Measurements from ENCODE around the gene PDE4B. TPM values are rescaled to one million over a fixed set of nuclear protein-coding genes. Genes with fewer than 3 reads are reported as not detected.

The PDE4B gene
- total RNA-seq, 2 donors from 2014 or later = 23.6 to 53.9 TPM

DNA sequence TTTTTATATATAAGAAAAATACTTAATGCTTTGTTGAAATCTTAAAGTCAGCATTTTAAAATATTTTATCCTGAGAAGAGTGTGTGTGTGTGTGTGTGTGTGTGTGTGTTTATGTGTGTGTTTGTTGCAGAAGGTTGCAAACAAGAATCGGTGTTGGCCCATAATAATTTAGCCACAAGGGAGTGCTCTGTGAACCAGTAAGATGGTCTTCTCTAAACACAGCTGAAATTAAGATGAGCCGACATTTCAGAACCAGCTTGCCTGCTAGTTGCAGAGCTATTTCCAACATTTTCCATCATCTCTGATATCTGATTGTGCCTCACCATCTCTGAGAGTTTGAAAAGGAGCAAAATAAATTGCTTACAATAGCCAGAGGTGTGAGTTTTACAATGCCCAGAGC is 582.4 kb downstream of the PDE4B start:
- no peaks in the 10 kb centered on the region for H3K9me3 Mint-ChIP-seq
- DNase-seq (no peak), ATAC-seq (replicated peaks in 1 of 2) (no peak)
- H3K4me3 Mint-ChIP-seq = peak overlapping the region; percentile 64 to 83
- H3K27ac Mint-ChIP-seq = peak overlapping the region; percentile 90
- H3K4me1 Mint-ChIP-seq (ENCODE audit: low read depth) = peaks cover 90% of the 10 kb centered on the region
- peaks cover 17 to 19% of the 10 kb centered on the region in 2 donors for H3K36me3 Mint-ChIP-seq (ENCODE audit: insufficient read depth in 2 of 2)
- H3K27me3 Mint-ChIP-seq (ENCODE audit: low read depth) = no peaks in the 10 kb centered on the region

DNA sequence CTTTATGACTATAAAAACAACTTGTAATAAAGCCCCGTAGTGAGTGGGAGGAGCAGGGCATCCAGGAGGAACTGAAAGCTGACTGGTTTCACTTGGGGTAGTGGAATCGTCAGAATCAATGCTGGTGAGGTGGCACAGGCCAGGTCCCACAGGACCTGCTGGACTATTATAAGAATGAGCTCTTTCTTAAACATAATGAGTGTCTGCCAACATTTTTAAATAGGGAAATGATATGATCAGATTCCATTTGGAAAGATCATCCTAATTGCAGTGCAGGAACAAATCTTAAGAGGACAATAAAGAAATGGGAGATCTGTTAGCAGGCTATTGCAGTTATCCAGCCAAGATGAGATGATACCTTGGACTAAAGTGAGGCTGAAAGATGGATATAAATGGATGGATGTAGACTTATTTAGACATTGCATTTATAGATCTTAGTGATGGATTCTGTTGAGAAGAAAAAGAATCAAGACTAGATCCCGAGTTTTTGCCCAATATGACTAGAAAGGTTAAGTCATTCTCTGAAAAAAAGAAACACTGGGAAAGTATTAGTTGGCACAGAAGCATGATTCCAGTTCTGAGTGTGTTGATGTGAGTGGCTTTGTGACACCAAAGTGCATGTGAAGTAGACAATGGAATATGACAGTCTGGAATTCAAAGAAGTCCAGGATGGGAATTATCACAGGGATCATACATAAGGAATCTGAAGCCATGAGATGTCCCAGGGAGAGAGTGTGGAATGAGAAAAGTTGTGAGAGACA is 587.9 kb downstream of the PDE4B start:
- H3K27me3 Mint-ChIP-seq (ENCODE audit: low read depth) = no peaks in the 10 kb centered on the region
- DNase-seq = peak; percentile 46 to 52
- H3K27ac Mint-ChIP-seq = peak overlapping the region; percentile 47
- H3K9me3 Mint-ChIP-seq = peaks cover 6 to 7% of the 10 kb centered on the region in 2 donors
- H3K4me1 Mint-ChIP-seq (ENCODE audit: low read depth) = peaks cover 68% of the 10 kb centered on the region
- peaks cover 12 to 16% of the 10 kb centered on the region in 2 donors for H3K36me3 Mint-ChIP-seq (ENCODE audit: insufficient read depth in 2 of 2)
- H3K4me3 Mint-ChIP-seq = peak overlapping the region; percentile 42 to 51
- ATAC-seq (replicated peaks in 1 of 2) = peak; percentile 79 to 80

DNA sequence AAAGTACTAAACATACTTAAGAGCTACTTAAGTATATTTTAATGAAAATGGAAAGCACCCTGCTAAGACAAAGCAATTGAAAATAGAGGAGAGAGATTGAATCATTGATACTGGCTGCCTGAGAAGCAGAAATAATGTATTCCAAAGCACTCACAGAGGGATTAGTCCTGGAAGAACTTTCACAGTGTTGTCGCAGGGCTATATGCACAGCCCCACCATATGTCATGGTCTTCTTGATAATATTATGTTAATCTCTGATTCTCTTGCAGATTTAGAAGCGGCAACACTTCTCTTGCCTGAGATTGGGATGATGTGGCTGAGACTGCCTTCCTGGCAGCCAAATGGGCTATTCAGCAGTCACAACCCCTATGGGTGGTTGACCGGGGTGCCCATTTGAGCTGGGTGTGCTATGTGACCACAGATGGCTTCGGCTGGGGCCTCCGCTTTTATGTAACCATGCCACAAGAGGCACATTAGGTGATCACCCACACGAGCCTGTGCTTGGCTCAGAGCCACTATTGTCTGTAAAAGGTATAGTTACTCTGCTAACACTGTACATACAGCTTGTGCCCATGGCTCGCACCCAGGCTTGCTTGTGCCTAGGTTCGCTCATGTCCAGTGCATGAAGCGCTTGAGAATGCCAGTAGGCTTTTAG is 589.1 kb downstream of the PDE4B start:
- Mint-ChIP-seq H3K9me3 (peaks cover 7 to 11% of the 10 kb centered on the region in 2 donors), H3K4me3 (no peak overlapping the region), H3K27me3 (ENCODE audit: low read depth) (no peaks in the 10 kb centered on the region), H3K4me1 (ENCODE audit: low read depth) (peaks cover 57% of the 10 kb centered on the region), H3K27ac (peak overlapping the region; percentile 33), H3K36me3 (ENCODE audit: insufficient read depth in 2 of 2) (peaks cover 19 to 21% of the 10 kb centered on the region in 2 donors)
- ATAC-seq (replicated peaks in 1 of 2) (no peak), DNase-seq (no peak)

DNA sequence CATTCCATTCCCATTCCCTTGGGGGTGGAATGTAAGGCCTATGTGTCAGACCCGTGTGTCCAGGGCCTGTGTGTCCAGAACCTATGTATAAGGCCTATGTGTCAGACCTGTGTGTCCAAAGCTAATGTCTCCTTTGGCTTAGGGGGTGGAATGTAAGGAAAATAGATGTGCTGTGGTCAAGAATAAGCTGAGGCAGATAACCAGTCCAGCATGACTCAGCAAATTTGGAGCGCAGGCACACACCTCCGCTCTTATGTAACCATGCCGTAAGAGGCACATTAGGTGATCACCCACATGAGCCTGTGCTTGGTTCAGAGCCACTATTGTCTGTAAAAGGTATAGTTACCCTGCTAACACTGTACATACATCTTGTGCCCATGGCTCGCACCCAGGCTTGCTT is 590.5 kb downstream of the PDE4B start:
- DNase-seq = no peak
- ATAC-seq (replicated peaks in 1 of 2) = no peak
- Mint-ChIP-seq H3K27ac (no peak overlapping the region), H3K4me3 (no peak overlapping the region), H3K4me1 (ENCODE audit: low read depth) (peaks cover 47% of the 10 kb centered on the region), H3K36me3 (ENCODE audit: insufficient read depth in 2 of 2) (peaks cover 20 to 29% of the 10 kb centered on the region in 2 donors), H3K9me3 (peaks cover 7 to 11% of the 10 kb centered on the region in 2 donors), H3K27me3 (ENCODE audit: low read depth) (no peaks in the 10 kb centered on the region)

DNA sequence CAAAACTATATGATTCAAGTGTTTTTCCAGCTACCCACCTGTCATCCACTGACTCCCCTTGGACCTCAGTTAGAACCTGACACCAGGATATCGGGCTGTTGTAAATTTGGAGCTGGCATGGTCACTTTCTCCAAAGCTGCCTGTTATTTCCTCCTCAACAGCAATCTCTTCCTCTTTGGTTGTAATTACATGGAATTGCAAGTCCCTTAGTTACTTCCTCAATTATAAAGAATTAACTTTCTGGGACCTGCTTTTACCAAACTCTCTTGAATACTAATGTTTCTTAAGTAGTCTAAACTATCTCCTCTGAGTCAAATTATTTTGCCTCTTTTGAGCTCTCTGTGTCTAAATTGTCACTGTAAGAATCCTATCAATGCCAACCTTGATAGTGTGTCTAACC is 590.9 kb downstream of the PDE4B start:
- ATAC-seq (replicated peaks in 1 of 2) (no peak), DNase-seq (no peak)
- H3K4me1 Mint-ChIP-seq (ENCODE audit: low read depth) = peaks cover 47% of the 10 kb centered on the region
- H3K9me3 Mint-ChIP-seq = peaks cover 7 to 11% of the 10 kb centered on the region in 2 donors
- peaks cover 22 to 29% of the 10 kb centered on the region in 2 donors for H3K36me3 Mint-ChIP-seq (ENCODE audit: insufficient read depth in 2 of 2)
- no peaks in the 10 kb centered on the region for H3K27me3 Mint-ChIP-seq (ENCODE audit: low read depth)
- H3K27ac Mint-ChIP-seq = no peak overlapping the region
- no peak overlapping the region for H3K4me3 Mint-ChIP-seq

DNA sequence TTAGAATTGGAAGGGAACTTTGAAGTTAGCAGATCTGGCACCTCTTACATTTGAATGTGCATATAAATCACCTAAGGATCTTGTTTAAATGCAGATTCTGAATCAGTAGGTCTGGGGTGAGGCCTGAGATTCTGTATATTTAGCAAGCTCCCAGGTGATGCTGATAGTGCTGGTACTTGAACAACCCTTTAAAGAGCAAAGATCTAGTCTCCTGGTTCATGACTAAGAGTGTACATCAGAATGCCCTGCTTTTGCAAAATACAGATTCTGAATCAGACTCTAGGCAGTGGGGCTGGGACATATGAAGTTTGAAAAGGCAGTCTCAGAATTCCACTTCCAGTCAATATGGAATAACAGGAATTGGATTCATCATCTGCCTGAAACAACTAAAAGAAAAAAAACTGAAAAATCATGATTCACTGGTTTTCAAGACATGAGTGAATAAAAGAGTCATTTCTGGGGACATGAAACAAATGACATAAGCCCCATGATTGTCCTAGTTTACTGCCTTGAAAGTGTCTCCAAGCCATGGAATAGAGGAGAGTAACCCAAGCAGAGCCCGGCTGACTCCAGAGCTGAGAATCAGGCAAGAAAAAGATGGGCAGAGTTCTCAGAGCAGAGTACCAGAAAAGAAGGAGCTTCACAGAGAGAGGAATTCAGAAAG is 591.7 kb downstream of the PDE4B start:
- peak overlapping the region in 1 of 2 donors; percentile 5 for H3K4me3 Mint-ChIP-seq
- DNase-seq (no peak), ATAC-seq (replicated peaks in 1 of 2) (peak in 1 of 2 donors; percentile 47)
- H3K36me3 Mint-ChIP-seq (ENCODE audit: insufficient read depth in 2 of 2) = peaks cover 22 to 29% of the 10 kb centered on the region in 2 donors
- H3K9me3 Mint-ChIP-seq = peaks cover 7 to 11% of the 10 kb centered on the region in 2 donors
- H3K27ac Mint-ChIP-seq = peak overlapping the region; percentile 39
- H3K27me3 Mint-ChIP-seq (ENCODE audit: low read depth) = no peaks in the 10 kb centered on the region
- H3K4me1 Mint-ChIP-seq (ENCODE audit: low read depth) = peaks cover 40% of the 10 kb centered on the region

DNA sequence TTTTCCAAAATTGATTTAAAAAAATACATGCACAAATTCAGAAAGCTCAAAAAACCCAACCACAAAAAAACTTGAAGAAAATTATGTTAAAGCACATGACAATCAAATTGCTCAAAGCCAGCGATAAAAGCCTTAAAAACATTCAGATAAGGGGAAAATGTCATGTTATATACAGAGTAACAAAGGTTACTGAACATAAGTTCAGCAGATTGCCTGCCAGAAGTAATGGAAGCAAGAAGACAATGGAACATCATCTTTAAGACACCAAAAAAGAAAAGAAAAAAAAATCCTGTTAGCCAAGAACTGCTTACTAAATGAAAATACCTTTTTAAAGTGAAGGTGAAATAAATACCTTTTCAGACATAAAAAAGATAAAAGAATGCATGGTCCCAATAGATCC is 594.0 kb downstream of the PDE4B start:
- no peak overlapping the region for H3K4me3 Mint-ChIP-seq
- peaks cover 10 to 16% of the 10 kb centered on the region in 2 donors for H3K9me3 Mint-ChIP-seq
- no peak for ATAC-seq (replicated peaks in 1 of 2)
- peaks cover 24 to 29% of the 10 kb centered on the region in 2 donors for H3K36me3 Mint-ChIP-seq (ENCODE audit: insufficient read depth in 2 of 2)
- no peak for DNase-seq
- H3K4me1 Mint-ChIP-seq (ENCODE audit: low read depth) = peaks cover 16% of the 10 kb centered on the region
- H3K27me3 Mint-ChIP-seq (ENCODE audit: low read depth) = no peaks in the 10 kb centered on the region
- no peak overlapping the region for H3K27ac Mint-ChIP-seq

DNA sequence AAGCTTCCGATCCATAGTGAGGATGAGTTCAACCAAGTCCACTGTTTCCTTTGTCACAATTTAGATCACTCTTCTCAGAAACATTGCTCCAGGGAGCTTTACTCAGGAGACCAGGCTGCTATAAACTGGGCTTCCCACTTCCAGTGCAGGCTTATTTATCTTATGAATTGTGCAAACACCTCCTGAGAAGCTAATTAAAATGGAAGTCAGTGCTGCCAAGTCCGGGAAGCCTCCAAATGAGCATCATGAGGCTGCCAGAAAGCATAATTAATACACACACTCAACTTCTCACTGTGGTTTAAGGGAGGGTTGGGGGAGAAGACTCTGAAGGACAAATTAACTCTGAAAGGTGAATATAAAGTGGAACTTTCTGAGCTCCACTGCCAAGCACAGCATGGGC is 596.2 kb downstream of the PDE4B start:
- H3K4me3 Mint-ChIP-seq = no peak overlapping the region
- peaks cover 10% of the 10 kb centered on the region for H3K4me1 Mint-ChIP-seq (ENCODE audit: low read depth)
- ATAC-seq (replicated peaks in 1 of 2) (no peak), DNase-seq (no peak)
- no peaks in the 10 kb centered on the region for H3K27me3 Mint-ChIP-seq (ENCODE audit: low read depth)
- peaks cover 13 to 16% of the 10 kb centered on the region in 2 donors for H3K9me3 Mint-ChIP-seq
- H3K27ac Mint-ChIP-seq = no peak overlapping the region
- peaks cover 21 to 26% of the 10 kb centered on the region in 2 donors for H3K36me3 Mint-ChIP-seq (ENCODE audit: insufficient read depth in 2 of 2)

DNA sequence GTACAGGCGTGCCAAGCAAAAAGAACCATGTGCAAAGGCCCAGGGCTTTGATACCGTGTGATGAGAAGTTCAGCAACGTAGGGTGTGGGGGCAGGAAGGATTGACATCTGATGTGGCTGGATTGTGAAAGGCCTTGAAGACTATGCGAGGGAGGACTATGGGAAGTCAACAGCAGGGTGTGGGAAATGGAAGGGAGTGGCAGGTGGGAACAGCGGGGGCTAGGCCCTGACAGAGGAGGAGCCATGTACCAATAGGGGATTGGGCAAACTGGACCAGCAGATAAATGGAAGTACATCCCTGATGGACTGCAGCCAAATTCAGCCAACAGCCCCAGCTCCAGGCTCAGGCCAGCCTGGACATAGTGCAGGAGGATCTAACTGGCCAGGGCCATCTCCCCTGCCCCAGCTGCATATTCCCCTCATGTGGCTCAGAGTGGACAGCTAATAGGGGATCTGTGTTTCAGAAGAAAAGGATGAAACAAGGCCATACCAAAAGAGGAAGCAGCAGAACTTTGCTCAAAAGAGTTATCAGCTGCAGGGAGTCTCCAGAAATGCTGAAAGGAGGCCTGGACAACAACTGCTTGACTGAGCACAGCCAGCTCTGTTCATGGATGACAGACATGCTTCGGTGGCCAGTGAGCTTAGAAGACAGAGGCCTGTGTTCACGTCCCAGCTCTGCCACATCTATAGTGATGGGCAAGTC is 601.0 kb downstream of the PDE4B start:
- H3K27ac Mint-ChIP-seq = no peak overlapping the region
- peaks cover 31% of the 10 kb centered on the region for H3K4me1 Mint-ChIP-seq (ENCODE audit: low read depth)
- H3K4me3 Mint-ChIP-seq = no peak overlapping the region
- H3K36me3 Mint-ChIP-seq (ENCODE audit: insufficient read depth in 2 of 2) = peaks cover 0 to 5% of the 10 kb centered on the region in 2 donors
- peaks cover 4 to 6% of the 10 kb centered on the region in 2 donors for H3K9me3 Mint-ChIP-seq
- H3K27me3 Mint-ChIP-seq (ENCODE audit: low read depth) = no peaks in the 10 kb centered on the region
- no peak for ATAC-seq (replicated peaks in 1 of 2)
- no peak for DNase-seq

DNA sequence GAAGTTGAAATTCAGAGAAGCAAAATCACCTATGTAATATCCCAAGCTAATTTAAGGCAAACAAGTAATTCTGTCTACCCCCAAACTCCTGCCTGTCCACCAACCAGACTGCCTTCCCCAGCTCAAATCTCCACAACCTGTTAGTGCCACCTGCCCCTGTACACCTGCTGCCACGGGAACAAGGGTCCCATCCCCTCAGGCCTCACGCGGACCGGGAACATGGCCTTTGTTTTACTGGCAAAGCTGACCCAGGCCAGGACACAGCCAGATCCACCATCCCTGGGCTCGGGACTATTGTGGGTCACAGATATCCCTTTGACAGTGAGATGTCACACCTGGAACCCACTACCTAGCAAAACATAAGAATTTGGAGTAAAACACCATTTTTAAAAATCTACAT is 601.9 kb downstream of the PDE4B start:
- peaks cover 3 to 4% of the 10 kb centered on the region in 2 donors for H3K9me3 Mint-ChIP-seq
- DNase-seq (no peak), ATAC-seq (replicated peaks in 1 of 2) (no peak)
- H3K4me1 Mint-ChIP-seq (ENCODE audit: low read depth) = peaks cover 39% of the 10 kb centered on the region
- H3K27me3 Mint-ChIP-seq (ENCODE audit: low read depth) = no peaks in the 10 kb centered on the region
- no peak overlapping the region for H3K27ac Mint-ChIP-seq
- H3K4me3 Mint-ChIP-seq = no peak overlapping the region
- peaks cover 0 to 3% of the 10 kb centered on the region in 2 donors for H3K36me3 Mint-ChIP-seq (ENCODE audit: insufficient read depth in 2 of 2)

DNA sequence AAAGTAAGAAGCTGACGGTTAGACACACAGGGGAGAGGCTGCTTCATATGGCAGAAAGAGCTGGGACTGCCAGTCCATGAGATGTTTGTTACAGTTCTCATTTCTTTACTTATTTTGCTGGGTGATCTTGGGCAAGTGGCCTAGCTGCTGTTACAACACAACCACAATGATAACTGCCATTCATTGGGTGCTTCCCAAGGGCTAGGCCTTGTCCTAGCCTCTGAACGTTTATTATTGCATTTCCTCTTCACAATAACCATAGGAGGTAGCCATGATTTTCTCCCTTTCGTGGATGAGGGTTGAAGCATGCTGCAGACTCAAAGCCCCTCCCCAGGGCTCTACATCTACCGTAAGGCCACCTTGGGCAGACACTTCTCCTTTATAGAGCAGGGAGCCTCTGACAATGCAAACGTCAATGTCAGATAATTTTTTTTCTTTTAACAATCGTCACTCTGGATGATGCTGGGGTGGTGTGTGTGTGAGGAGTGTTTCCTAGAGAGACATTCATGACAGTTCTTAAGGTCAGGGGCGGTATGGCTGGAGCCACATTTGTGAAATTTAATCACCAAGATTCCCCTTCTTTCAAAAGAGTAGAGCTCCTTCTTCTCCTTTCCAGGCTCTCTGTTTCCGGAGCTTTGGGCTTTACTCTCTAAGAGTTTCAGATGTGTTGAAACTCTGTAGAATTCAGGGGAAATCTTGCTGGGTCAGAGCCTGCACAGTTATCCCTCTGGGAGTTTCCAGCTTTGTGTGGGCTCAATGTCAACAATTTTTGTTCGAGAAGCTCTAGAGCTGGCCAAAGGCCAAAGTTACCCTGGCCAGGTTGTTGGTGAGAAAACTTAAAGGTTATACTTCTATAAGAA is 602.7 kb downstream of the PDE4B start:
- H3K36me3 Mint-ChIP-seq (ENCODE audit: insufficient read depth in 2 of 2) = peaks cover 0 to 2% of the 10 kb centered on the region in 2 donors
- peaks cover 48% of the 10 kb centered on the region for H3K4me1 Mint-ChIP-seq (ENCODE audit: low read depth)
- no peaks in the 10 kb centered on the region for H3K27me3 Mint-ChIP-seq (ENCODE audit: low read depth)
- peaks cover 2 to 3% of the 10 kb centered on the region in 2 donors for H3K9me3 Mint-ChIP-seq
- DNase-seq (no peak), ATAC-seq (replicated peaks in 1 of 2) (no peak)
- no peak overlapping the region for H3K4me3 Mint-ChIP-seq
- H3K27ac Mint-ChIP-seq = no peak overlapping the region

Data from activated T-cell treated with anti-CD3 and anti-CD28 coated beads, Interleukin-2, amount 50 U/mL, for 72 hours (primary cell).